ENCODE results near the gene OGG1. TPM values are rescaled to one million over a fixed set of nuclear protein-coding genes. Genes with fewer than 3 reads are reported as not detected.

Gene OGG1
- total and polyA plus RNA-seq, 9 of the 15 experiments (the other 6 are each of a cell fraction or from before 2014, with no cell fraction given) = 6.6 to 33.0 (median 24.4) TPM

DNA sequence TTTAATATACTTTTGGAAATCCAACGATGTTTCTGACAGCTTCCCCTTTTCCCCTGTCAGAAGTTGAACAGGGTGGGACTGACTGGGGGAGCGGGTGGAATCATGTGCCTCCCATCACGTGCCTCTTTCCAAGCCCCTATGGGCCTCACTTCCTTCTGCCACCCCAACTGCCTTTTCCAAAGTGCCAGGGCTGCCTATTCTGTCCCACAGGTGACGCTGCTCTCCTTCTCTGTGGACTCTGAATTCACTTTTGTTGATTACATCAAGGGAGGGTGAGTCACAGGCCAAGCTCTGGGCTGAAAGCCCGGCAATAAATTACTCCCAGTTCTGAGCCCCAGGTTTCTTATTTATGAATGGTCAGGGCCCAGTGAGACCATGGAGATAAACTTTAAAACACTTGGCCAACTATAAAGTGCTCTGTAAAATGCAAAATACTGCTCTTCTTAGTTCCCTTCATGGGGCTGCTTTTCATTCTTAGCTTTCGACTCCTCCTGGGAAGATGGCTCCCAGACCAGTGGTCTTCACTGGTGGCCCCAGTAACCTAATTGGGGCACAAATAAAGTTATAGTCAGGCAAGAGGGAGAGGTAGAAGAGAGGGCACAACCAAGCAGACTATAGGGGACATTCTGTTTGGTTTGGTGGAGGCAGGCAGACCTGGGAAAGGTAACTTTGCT is 33.9 kb upstream of the OGG1 start (continued):
- TF ChIP-seq, protein P1, sequence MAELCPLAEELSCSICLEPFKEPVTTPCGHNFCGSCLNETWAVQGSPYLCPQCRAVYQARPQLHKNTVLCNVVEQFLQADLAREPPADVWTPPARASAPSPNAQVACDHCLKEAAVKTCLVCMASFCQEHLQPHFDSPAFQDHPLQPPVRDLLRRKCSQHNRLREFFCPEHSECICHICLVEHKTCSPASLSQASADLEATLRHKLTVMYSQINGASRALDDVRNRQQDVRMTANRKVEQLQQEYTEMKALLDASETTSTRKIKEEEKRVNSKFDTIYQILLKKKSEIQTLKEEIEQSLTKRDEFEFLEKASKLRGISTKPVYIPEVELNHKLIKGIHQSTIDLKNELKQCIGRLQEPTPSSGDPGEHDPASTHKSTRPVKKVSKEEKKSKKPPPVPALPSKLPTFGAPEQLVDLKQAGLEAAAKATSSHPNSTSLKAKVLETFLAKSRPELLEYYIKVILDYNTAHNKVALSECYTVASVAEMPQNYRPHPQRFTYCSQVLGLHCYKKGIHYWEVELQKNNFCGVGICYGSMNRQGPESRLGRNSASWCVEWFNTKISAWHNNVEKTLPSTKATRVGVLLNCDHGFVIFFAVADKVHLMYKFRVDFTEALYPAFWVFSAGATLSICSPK (IDR thresholded peaks at IDR 0.05; ENCODE audit: borderline replicate concordance) = no peak
- TF ChIP-seq, protein P2, sequence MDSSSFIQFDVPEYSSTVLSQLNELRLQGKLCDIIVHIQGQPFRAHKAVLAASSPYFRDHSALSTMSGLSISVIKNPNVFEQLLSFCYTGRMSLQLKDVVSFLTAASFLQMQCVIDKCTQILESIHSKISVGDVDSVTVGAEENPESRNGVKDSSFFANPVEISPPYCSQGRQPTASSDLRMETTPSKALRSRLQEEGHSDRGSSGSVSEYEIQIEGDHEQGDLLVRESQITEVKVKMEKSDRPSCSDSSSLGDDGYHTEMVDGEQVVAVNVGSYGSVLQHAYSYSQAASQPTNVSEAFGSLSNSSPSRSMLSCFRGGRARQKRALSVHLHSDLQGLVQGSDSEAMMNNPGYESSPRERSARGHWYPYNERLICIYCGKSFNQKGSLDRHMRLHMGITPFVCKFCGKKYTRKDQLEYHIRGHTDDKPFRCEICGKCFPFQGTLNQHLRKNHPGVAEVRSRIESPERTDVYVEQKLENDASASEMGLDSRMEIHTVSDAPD (CRISPR knock-in tag; IDR thresholded peaks at IDR 0.05) = no peak
- TF ChIP-seq CC2D1A (IDR thresholded peaks at IDR 0.05) (peak; percentile 87), CHD2 (IDR thresholded peaks at IDR 0.05; ENCODE audit: low read depth, low read length) (no peak), MAFG (tag; conservative IDR thresholded peaks at IDR 0.05) (no peak), KDM2B (CRISPR knock-in tag; IDR thresholded peaks at IDR 0.05) (no peak), STAT5B (CRISPR knock-in tag; IDR thresholded peaks at IDR 0.05) (no peak), ZKSCAN3 (CRISPR knock-in tag; IDR thresholded peaks at IDR 0.05) (no peak), PHF21A (IDR thresholded peaks at IDR 0.05; ENCODE audit: borderline replicate concordance, low read depth) (peak; percentile 52; the same call in 1 of the 2 replicates)
- TF ChIP-seq, protein P3, sequence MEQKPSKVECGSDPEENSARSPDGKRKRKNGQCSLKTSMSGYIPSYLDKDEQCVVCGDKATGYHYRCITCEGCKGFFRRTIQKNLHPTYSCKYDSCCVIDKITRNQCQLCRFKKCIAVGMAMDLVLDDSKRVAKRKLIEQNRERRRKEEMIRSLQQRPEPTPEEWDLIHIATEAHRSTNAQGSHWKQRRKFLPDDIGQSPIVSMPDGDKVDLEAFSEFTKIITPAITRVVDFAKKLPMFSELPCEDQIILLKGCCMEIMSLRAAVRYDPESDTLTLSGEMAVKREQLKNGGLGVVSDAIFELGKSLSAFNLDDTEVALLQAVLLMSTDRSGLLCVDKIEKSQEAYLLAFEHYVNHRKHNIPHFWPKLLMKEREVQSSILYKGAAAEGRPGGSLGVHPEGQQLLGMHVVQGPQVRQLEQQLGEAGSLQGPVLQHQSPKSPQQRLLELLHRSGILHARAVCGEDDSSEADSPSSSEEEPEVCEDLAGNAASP (IDR thresholded peaks at IDR 0.05) = no peak
- TF ChIP-seq, protein P4, sequence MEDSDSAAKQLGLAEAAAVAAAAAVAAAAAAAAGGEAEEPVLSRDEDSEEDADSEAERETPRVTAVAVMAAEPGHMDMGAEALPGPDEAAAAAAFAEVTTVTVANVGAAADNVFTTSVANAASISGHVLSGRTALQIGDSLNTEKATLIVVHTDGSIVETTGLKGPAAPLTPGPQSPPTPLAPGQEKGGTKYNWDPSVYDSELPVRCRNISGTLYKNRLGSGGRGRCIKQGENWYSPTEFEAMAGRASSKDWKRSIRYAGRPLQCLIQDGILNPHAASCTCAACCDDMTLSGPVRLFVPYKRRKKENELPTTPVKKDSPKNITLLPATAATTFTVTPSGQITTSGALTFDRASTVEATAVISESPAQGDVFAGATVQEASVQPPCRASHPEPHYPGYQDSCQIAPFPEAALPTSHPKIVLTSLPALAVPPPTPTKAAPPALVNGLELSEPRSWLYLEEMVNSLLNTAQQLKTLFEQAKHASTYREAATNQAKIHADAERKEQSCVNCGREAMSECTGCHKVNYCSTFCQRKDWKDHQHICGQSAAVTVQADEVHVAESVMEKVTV (CRISPR knock-in tag; IDR thresholded peaks at IDR 0.05) = peak; percentile 98
- TF ChIP-seq, protein P5, sequence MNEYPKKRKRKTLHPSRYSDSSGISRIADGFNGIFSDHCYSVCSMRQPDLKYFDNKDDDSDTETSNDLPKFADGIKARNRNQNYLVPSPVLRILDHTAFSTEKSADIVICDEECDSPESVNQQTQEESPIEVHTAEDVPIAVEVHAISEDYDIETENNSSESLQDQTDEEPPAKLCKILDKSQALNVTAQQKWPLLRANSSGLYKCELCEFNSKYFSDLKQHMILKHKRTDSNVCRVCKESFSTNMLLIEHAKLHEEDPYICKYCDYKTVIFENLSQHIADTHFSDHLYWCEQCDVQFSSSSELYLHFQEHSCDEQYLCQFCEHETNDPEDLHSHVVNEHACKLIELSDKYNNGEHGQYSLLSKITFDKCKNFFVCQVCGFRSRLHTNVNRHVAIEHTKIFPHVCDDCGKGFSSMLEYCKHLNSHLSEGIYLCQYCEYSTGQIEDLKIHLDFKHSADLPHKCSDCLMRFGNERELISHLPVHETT (CRISPR knock-in tag; conservative IDR thresholded peaks at IDR 0.05 in 1 of 2, IDR thresholded peaks at IDR 0.05 in 1 of 2) = no peak
